Anterior cingulate cortex (tissue), 58 donors: Measurements from ENCODE around the gene MS4A18.

Source experiments
- DNase-seq, 58 donors: peaks; one replicate each; lab custom pipeline; 2025; lab: John Stamatoyannopoulos, UW

Gene MS4A18

DNA sequence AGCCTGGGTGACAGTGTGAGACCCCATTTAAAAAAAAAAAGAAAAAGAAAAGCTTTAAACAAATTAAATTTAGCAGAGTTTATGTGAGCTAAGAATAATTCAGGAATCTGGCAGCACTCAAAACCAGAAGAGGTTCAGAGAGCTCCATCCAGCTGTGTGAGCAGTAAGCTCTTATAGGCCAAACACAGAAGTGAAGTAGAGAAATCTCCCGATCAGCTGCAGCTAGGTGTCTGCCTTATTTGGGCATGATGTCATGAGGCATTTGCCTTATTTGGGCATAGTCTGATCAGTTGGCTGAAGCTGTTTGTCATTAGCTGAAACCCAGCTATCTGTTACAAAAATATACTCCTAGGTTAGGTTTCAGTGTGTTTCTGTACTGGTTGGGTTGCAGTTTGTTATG is 40.4 kb downstream of the MS4A18 start:
- DNase-seq: no peak

DNA sequence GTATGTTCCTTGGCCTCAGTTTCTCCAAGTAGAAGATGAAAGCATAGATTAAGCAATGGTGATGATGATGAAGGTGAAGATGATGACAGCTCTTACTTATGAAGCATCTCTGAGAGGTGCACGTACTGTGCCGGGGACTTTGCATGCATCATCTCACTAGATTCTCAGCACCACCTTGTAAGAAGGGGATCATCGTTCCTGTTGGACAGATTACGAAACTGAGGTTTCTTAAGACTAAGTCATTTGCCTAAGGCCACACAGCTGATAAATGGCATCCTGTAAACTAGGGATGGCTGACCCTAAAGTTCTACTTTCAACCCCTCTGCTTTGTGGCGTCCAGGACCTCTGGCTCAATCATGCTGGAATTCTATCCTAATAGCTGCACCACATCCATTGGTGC is 40.8 kb downstream of the MS4A18 start:
- DNase-seq: no peak

DNA sequence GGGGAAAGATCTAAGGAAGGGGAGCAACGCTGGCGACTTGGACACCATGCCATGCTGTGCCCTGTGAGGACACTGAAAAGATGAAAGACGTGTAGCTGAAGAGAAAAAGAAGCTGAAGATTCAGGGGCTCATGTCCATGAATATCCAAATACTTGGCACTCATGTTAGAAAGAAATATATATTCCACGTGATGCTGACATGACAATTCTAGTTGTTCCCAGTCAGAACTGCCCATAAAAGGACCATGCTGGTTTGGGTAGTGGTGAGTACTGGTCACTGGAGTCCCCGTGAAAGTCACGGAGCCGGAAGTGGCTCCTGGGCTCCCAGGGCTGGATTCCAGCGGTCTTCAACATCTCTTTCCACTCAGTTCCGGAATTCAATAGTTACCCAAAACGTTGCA is 42.0 kb downstream of the MS4A18 start:
- no peak for DNase-seq

DNA sequence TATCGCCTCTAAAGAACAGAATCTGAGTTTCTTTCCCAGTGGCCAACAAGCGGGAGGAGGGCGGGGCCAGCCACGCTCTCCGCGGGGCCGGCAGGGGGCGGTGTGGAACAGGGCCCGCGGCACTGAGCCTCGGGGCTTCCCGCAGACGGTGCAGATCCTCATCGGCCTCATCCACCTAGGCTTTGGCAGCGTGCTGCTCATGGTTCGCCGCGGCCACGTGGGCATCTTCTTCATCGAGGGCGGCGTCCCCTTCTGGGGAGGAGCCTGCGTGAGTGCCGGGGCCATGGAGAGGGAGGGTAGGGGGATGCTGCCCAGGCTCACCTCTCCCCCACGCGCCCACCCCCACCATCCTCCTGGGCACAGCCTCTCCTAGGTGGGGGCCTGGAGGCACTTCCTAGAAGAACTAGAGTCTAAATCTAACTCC is 42.9 kb downstream of the MS4A18 start:
- DNase-seq: no peak

DNA sequence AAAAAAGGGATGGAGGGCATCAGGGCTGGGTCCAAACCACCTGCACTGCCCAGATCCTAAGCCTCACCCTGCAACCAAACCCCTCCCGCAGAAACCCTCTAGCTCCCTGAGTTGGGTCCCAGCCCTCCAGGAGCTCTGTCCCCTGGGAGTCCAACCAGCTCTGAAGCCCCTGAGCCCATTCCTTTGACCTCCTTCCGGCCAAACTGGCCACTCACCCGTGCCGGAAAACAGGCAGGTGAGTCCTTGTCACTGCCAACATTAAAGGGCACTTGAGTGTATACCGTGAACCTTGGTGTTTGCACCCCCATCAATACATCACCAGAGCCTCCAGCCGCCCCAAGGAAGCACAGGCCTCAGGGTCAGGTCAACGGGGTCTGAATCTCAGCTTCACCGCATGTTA is 43.7 kb downstream of the MS4A18 start:
- no peak for DNase-seq

DNA sequence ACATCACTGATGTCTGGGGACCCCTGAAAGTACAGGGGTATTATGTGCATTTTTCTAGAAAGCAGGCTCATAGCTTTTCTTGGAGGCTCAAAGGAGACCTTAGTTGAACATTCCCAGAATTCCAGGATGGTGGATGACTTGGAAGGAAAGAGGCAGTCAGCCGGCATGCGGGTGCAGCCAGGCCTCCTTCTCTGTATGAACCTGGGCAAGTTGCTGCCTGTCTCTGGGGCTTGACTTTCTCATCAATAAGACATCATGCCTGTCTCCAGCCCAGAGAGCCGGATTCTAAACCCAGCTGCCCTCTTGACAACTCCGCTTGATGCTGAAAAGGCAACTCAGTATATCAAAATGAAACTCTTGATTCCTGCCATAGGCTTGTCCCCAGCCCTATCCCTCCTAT is 44.8 kb downstream of the MS4A18 start:
- DNase-seq: no peak

DNA sequence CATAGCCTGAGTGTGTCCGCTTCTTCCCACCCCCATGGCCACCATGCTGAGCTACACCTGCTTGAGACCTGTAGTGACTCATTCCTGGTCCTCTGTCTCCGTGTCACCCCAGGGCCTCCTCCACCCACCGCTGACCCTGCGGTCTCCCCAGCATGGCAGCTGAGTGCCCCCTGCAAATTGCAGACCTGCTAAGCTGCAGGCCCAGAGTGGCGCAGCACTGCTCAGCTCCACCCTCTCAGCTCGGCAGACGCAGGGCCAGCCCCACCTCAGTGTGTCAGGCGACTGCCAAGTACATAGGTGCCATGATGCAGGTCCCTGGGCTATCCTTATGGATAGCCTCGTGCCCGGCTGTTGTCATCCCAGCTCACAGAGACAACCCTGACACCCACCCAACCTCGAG is 45.3 kb downstream of the MS4A18 start:
- DNase-seq: no peak

DNA sequence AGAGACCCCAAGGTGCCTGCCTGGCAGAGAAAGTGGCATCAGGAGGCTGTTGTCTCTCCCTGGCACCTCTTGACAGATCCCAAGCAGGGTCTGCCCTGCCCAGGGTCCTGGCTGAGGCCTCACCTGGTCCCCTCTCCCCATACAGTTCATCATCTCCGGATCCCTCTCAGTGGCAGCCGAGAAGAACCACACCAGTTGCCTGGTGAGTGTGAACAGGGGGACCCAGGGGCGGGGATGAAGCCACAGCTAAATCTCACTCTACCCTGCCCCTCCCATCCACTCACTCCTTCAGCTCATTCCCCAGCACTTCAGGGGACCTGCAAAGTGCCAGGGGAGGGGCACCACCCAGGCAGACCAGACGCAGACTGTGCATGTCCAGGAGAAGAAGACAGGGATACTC is 46.6 kb downstream of the MS4A18 start:
- no peak for DNase-seq

DNA sequence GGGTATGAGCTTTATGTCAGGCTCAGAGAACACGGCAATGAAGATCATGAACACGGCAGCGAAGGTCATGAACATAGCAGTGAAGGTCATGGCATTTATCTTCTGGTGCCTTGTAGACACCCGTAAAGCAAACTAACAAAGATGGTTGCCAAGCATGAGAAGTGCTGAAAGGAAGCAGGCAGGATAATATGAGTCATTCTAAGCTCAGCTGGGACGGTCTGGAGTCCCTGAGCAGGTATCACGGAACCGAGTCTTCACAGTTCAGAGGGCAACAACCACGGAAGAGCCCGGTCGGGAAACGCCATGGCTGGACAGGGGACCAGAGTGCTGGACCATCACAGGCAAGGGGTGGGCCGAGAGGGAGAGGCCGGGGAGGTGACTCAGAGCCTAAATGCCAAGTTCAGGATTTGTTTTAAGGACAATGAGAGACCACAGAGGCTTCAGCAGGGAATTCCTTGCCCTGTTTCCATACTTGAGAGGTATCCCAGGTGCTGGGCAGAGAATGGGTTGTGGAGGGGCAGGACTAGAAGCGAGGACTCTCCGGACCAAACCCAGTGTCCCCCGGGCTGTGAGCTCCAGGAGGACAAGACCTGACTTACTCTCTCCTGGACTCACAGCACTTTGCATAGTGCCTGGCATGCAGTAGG is 47.5 kb downstream of the MS4A18 start:
- no peak for DNase-seq

DNA sequence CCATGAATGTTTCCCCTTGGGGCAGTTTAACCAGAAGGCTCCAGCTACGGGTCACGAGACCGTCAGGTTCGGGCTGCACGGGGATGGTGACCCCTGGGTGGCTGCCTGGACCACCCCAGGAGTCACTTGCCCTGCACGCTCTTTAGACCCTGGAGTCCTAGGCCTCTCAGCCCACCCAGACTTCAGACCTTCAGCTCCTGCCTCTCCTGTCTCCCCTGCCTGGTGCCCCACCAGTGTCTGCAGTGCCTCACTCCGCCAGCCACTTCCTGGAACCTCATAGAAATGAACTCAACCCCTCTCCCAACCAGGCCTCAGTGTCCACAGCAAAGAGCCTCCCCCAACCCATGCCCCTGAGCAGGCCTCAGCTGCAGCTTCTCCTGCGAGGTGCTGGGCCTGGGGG is 48.1 kb downstream of the MS4A18 start:
- no peak for DNase-seq

DNA sequence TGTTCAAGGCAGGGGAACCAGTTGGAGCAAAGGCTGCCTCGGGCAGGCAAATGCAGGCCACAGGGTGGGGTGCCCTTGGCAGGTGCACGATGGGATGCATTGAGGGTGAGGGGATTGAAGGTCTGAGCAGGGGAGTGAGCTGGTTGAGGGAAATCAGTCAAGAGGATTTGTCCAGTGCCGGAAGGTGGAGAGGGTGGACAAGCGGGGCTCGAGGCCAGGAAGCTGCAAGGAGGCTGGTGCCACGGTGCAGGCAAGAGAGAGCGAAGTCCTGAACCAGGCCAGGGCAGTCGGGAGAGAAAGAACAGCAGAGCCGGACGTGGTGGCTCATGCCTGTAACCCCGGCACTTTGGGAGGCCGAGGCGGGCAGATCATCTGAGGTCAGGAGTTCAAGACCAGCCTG is 50.2 kb downstream of the MS4A18 start:
- no peak for DNase-seq

DNA sequence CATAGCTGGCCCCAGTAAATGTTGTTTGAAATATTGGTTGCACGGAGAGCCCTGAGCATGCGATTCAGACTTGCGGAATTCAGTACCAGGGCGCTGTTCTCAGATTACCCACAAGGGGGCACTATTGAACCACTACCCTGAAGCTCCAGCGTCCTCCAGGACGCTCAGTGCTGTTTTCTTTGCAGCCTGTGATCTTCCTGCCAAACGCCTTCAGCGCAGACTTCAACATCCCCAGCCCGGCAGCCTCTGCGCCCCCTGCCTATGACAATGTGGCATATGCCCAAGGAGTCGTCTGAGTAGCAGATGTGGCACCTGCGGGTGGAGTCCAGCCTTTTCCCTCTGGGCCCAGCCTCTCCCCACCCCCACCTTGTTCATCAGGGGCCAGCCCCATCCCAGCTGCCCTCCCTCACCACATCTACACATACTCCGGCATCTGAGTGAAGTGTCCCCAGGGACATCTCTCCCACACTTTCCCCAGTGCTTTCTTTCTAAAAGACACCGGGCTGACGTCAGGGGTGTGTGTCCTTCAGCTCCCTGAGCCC is 51.0 kb downstream of the MS4A18 start:
- DNase-seq: peak in 56 of 58 donors; percentile 21 to 91 (median 69)

DNA sequence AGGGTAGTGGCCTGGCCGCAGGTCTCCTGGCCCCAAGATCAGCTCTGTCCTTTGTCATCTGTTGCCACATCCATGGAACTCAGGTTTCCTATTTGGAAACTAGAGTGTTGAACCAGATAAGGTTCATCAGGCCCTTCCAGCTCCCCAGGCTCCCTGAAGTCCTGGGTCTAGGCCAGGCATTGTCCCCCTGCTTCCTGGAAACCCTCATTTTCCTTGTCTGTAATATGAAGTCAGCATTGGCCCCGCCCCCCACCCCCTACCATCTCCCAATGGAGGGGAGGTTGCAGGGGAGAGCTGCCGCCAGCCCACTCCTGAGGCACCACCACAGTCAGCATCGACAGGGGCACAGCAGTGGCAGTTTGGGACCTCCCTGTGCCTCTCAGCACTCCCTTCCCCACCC is 51.6 kb downstream of the MS4A18 start:
- DNase-seq: no peak

DNA sequence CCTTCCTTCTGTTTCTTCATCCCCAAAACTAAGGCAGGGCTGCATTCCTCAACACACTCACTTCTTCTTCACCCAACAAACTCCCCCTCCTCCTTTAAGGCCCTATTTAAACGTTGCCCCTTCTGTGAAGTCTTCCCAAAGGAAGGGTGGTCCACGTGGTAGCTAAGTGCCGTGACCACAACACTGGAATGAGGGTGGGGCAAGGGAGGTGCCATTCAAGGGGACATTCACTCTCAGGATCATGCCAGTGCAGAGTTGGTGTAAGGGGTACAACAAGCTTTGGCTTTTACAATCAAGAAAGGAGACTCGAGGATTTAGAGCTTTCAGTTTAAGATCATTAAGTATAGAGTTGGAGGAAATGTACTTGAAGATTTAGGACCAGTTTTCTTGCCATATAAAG is 52.6 kb downstream of the MS4A18 start:
- no peak for DNase-seq

DNA sequence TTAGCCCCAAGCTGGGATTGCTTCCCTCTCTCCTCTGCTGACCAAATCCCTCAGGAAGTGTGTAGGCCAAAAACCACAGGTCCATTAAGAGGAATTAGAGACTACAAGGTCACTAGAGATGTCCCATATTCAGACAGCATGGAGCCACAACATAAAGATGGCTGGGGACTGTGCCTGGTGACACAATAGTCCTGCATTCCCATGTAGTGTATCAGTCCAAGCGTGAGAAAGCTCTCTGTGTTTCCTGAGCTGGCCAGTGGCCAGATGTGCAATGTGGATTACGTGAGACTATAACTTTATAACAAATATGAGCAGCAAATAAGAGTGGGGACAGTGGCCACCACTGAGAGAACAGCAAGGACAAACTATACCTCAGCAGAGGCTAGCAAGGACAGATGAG is 53.1 kb downstream of the MS4A18 start:
- no peak for DNase-seq

DNA sequence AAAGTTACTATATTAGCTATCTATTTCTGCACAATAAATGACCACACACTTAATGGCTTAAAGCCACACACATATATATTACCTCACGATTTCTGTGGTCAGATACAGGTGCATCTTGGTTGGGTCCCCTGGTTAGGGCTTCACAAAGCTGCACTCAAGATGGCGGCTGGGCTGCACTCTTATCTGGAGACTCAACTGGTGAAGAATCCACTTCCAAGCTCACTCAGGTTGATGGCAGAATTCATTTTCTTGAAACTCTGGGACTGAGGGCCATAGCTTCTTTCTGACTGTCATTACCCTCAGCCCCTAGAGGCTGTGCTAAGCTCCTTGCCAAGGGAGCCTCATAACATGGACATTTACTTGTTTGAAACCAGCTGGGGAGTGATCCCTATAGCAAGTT is 55.5 kb downstream of the MS4A18 start:
- no peak for DNase-seq

DNA sequence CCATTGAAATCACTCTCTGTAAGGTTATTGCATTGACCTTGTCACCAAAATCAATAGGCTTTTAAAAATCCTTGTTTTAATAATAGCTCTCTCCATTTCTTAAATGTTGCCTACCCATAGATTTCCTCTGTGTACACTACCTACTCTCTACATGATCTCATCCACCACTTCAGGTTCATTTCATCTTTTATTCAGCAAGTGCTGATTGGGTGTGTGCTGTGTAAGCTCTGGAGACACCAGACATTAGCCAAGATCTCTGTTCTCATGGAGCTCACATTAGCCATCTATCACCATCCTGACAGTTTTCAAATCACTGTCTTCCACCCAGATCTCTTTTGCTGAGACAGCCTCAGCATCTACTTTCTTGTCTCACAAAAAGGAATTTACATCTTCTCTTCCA is 56.3 kb downstream of the MS4A18 start:
- no peak for DNase-seq

DNA sequence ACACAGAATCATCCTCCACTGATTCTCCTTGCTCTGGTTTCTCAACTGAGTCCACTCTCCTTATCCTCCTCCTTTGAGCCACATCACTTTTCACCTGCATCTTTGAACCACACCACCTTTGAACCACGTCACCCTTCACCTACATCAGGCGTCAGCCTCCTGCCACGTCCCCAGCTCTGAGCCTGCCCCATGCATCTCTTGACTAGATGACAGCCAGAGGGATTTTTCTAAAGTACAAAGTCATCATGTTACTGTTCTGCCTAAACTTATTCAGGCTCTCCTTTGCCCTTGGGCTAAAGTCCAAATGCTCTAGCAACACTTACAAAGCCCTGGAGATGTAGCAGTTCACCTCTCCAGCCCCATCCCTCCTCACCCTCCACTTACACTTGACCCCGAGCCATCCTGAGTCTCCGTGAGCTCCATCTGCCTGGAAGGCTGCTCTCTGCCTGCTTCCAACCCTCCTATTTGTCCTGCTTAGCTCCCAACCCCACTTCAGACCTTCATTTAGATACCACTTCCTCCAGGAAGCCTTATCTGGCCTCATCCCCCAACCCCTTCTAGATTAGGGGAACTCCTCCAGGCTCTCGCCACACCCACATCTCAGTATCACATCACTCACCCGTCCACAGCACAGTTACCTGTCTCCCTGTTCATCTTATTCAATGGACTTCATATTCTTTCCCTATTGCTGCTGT is 56.9 kb downstream of the MS4A18 start:
- DNase-seq: no peak

DNA sequence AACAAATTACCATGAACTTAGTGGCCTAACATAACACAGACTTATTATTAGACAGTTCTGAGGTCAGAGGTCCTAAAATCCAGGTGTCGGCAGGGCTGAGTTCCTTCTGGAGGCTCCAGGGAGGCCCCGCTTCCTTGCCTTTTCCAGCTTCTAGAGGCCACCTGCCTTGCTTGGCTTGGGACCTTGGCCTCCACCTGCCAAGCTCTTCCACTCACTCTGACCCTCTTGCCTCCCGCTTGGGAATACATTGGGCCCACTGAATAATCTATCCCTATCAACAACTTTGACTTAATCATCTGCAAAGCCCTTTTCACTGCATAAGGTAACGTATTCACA is 57.4 kb downstream of the MS4A18 start:
- DNase-seq: no peak

DNA sequence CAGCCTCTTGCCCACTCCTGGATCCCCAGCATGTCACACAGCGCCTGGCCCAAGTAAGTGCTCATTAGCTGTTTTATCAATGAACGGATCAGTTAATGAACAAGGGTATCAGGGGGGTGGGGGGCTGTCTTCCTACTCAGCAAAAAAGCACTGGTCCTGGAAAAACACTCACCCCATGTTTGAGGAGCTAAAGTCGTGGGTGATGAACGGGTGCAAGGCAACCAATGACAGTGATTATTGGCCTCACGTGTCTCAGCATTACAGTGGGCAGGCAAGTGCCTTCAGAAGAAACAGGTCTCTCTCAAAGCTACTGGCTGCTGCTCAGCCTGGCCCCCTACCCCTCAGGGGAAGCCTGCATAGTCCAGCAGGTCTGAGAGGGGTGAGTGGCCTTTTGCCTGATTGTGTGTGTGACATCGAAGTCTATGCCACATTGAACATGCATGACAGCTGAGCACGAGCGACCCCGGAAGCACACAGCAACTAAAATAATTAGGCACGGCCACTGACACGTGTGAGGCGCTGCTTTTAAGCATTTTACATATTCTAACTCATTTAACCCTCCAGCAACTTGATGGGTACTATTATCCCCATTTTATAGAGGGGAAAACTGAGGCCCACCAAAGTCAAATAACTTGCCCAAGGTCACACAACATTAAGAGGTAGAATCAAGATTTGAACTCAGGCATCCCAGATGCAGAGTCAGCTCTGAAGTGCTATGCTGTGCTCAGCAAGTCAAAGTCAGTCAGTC is 58.0 kb downstream of the MS4A18 start:
- no peak for DNase-seq

DNA sequence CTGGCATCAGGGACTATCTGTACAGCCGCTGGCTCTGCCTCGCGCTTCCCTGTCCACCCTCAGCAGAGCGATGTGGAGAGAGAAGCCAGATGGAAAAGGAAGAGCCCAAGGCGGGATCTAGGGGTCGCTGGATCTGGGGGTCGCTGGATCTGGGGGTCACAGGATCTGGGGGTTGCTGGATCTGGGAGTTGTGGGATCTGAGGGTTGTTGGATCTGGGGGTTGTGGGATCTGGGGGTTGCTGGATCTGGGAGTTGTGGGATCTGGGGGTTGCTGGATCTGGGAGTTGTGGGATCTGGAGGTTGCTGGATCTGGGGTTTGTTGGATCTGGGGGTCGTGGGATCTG is 58.6 kb downstream of the MS4A18 start:
- DNase-seq: no peak

DNA sequence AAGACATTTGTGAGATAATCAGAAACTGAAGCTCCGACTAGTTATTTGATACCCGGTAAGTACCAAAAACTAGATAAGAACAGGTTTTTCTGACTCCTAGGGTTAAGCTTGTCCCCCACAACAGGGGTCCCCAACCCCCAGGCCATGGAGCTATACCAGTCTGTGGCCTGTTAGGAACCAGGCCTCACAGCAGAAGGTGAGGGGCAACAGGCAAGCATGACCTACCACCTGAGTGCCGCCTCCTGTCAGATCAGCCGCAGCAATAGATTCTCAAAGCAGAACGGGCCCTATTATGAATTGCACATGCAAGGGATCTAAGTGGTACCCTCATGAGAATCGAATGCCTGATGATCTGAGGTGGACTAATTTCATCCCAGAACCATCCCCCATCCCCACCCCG is 59.4 kb downstream of the MS4A18 start:
- no peak for DNase-seq
